PFSK-1 (cell line): ENCODE data around the gene SBK2.

Experiments used
- FOXP2 ChIP-seq: optimal IDR thresholded peaks from 2 replicates; pipeline ENCODE3; 2011; ENCODE audit warnings: borderline replicate concordance, control low read depth, inconsistent platforms; ENCODE audit not compliant: insufficient read depth; ENCODE audit errors: extremely low read length, extremely low read depth
- POLR2AphosphoS5 ChIP-seq: IDR thresholded peaks from 2 replicates; pipeline ENCODE4 v1.6.1; 2012; ENCODE audit warnings: low read depth, mild to moderate bottlenecking, control low read depth, low read length, moderate library complexity
- REST ChIP-seq, 2 experiments: IDR thresholded peaks; 2 replicates each; pipeline versions ENCODE4 v1.6.1 to v1.8.0; 2011 to 2012; ENCODE audit warnings: low read depth in 2 of 2, low read length in 2 of 2, control low read depth in 1 of 2, inconsistent platforms in 1 of 2, mild to moderate bottlenecking in 1 of 2, moderate library complexity in 1 of 2; ENCODE audit not compliant: insufficient read depth in 1 of 2
- SIN3A ChIP-seq: IDR thresholded peaks from 2 replicates; pipeline ENCODE4 v1.6.1; 2012; ENCODE audit warnings: mild to moderate bottlenecking, low read length, moderate library complexity, borderline replicate concordance; ENCODE audit not compliant: insufficient read depth
- TAF1 ChIP-seq: IDR thresholded peaks from 2 replicates; pipeline ENCODE4 v1.6.1; 2012; ENCODE audit warnings: low read length, control low read depth, borderline replicate concordance; ENCODE audit not compliant: insufficient read depth

DNA sequence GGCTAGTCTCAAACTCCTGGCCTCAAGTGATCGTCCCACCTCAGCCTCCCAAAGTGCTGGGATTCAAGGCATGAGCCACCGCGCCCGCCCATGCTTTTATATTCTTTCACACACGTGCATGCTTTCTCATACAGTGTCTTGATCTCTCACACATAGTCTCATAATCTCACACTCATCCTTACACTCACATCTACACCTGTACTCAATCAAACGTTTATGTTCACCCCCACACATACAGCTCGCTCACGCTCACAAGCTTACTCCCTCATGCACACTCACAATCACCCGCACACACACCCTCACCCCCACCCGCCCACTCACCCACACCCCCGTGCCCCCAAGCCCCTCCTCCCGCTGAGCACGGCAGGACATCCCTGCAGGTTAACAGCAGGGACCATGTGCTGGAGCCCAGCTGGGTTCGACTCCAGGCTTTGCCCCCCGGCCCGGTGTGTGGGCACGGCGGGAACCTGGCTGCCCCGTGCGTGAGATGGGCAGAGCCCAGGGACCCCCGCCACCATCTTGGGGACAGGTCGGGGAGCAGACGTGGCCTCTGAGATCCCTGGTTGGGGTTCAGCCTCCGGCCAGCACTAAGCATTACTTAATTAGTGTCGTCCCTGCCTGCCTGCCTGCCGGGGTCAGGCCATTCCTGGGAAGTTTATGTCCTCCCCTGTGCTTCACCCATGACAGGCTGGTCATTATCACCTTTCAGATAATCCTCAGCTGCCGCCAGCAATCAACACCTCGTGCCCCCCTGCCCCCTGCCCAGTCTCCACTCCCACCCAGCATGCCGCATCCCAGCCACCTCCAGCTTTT lies 11.4 kb downstream of the SBK2 start:
- no peak for TF ChIP-seq REST (IDR thresholded peaks at IDR 0.05; ENCODE audit: insufficient read depth in 1 of 2, low read depth in 2 of 2, low read length in 2 of 2)
- no peak for TF ChIP-seq POLR2AphosphoS5
- no peak for TF ChIP-seq TAF1
- TF ChIP-seq SIN3A: no peak
- no peak for TF ChIP-seq FOXP2
